GM23338 (cell line): Measurements from ENCODE around the gene NXPE4. TPM values are rescaled to one million over a fixed set of nuclear protein-coding genes. Genes with fewer than 3 reads are reported as not detected.

Experiments
- ATAC-seq: fragments of 200-7000 bp; cut with Tn5 transposase; 3 replicates; pipeline ENCODE4 v1.9.1; 2020
- DNase-seq: peaks from one replicate; pipeline ENCODE4 v3.0.0-alpha.2; 2015; ENCODE audit warnings: low spot score
- H2AFZ ChIP-seq: fragments of 200-600 bp; sonication (generic); 2 replicates; pipeline ENCODE4 v1.8.0; 2016; ENCODE audit warnings: antibody characterized with exemption, mild to moderate bottlenecking, moderate library complexity
- H3F3A ChIP-seq: fragments of 200-600 bp; sonication (generic); replicated peaks from 2 replicates; pipeline ENCODE4 v1.8.0; 2017; ENCODE audit warnings: antibody characterized with exemption, mixed run types, low read depth
- H3K27ac ChIP-seq: fragments of 200-600 bp; sonication (generic); 2 replicates; pipeline ENCODE4 v1.6.1; 2016; ENCODE audit warnings: low read depth
- H3K27me3 ChIP-seq: fragments of 200-600 bp; sonication (generic); 2 replicates; pipeline ENCODE4 v1.8.0; 2016; ENCODE audit warnings: mild to moderate bottlenecking, mixed run types, moderate library complexity; ENCODE audit not compliant: insufficient read depth
- H3K36me3 ChIP-seq: fragments of 200-600 bp; sonication (generic); 2 replicates; pipeline ENCODE4 v1.8.0; 2016; ENCODE audit warnings: mild to moderate bottlenecking; ENCODE audit not compliant: insufficient read depth
- H3K4me1 ChIP-seq: fragments of 200-600 bp; sonication (generic); 2 replicates; pipeline ENCODE4 v1.8.0; 2016; ENCODE audit warnings: mild to moderate bottlenecking, moderate library complexity; ENCODE audit not compliant: insufficient read depth
- H3K4me2 ChIP-seq: fragments of 200-600 bp; sonication (generic); 2 replicates; pipeline ENCODE4 v1.7.1; 2017; ENCODE audit warnings: mixed run types
- H3K4me3 ChIP-seq: fragments of 200-600 bp; sonication (generic); 2 replicates; pipeline ENCODE4 v1.6.1; 2016; ENCODE audit warnings: mixed run types
- H3K79me2 ChIP-seq: fragments of 200-600 bp; sonication (generic); replicated peaks from 2 replicates; pipeline ENCODE4 v1.8.0; 2017; ENCODE audit warnings: mild to moderate bottlenecking; ENCODE audit not compliant: insufficient read depth
- H3K9me2 ChIP-seq: fragments of 200-600 bp; sonication (generic); 2 replicates; pipeline ENCODE4 v1.8.0; 2017; ENCODE audit not compliant: insufficient read depth
- H4K20me1 ChIP-seq: fragments of 200-600 bp; sonication (generic); replicated peaks from 2 replicates; pipeline ENCODE4 v1.8.0; 2017; ENCODE audit warnings: mild to moderate bottlenecking; ENCODE audit not compliant: insufficient read depth
- H3K27ac Mint-ChIP-seq: 2 replicates; pipeline ENCODE4 v1.8.0; 2020; ENCODE audit warnings: inconsistent platforms, mild to moderate bottlenecking, moderate library complexity, mixed read lengths
- H3K27me3 Mint-ChIP-seq: 3 replicates; pipeline ENCODE4 v1.8.0; 2022; ENCODE audit warnings: low read depth, mild to moderate bottlenecking, moderate library complexity, mixed read lengths, inconsistent platforms; ENCODE audit not compliant: insufficient read depth, poor library complexity
- H3K36me3 Mint-ChIP-seq: 3 replicates; pipeline ENCODE4 v1.8.0; 2021; ENCODE audit warnings: low read depth, mild to moderate bottlenecking, inconsistent platforms, moderate library complexity, mixed read lengths
- H3K4me1 Mint-ChIP-seq: 3 replicates; pipeline ENCODE4 v1.8.0; 2020; ENCODE audit warnings: mild to moderate bottlenecking, inconsistent platforms, mixed read lengths
- H3K4me3 Mint-ChIP-seq: 3 replicates; pipeline ENCODE4 v1.8.0; 2021; ENCODE audit warnings: moderate library complexity, mild to moderate bottlenecking, inconsistent platforms, mixed read lengths
- H3K9me3 Mint-ChIP-seq: 3 replicates; pipeline ENCODE4 v1.8.0; 2020; ENCODE audit warnings: moderate library complexity, mild to moderate bottlenecking, inconsistent platforms, mixed read lengths
- CREB1 ChIP-seq: fragments of 250-450 bp; sonication (Bioruptor Pico); IDR thresholded peaks from 2 replicates; pipeline ENCODE4 v1.5.0; 2020; ENCODE audit warnings: low read depth, mild to moderate bottlenecking, moderate library complexity
- CTCF ChIP-seq, 2 experiments: fragments of 200-600 bp in 1 of 2; sonication (generic) in 1 of 2; conservative IDR thresholded peaks; 2 replicates each; pipeline versions ENCODE4 v1.5.1 to v1.6.1; 2016 to 2017; ENCODE audit warnings: antibody characterized with exemption in 2 of 2, low read depth in 2 of 2, mild to moderate bottlenecking in 2 of 2, moderate library complexity in 1 of 2
- ETS1 ChIP-seq: IDR thresholded peaks from 2 replicates; pipeline ENCODE4 v1.6.1; 2016; ENCODE audit warnings: antibody characterized with exemption
- EZH2 ChIP-seq: fragments of 200-600 bp; sonication (generic); IDR thresholded peaks from one replicate; pipeline ENCODE4 v1.8.0; 2017; ENCODE audit warnings: antibody characterized with exemption, mild to moderate bottlenecking, low read depth; ENCODE audit not compliant: unreplicated experiment
- EZH2phosphoT487 ChIP-seq: fragments of 200-600 bp; sonication (generic); IDR thresholded peaks from one replicate; pipeline ENCODE4 v1.8.1; 2018; ENCODE audit warnings: antibody characterized with exemption; ENCODE audit not compliant: unreplicated experiment
- JUNB ChIP-seq: IDR thresholded peaks from one replicate; pipeline ENCODE4 v1.6.1; 2016; ENCODE audit warnings: antibody characterized with exemption; ENCODE audit not compliant: unreplicated experiment
- NANOG ChIP-seq: IDR thresholded peaks from 2 replicates; pipeline ENCODE4 v1.6.1; 2016; ENCODE audit warnings: antibody characterized with exemption, borderline replicate concordance
- POLR2AphosphoS5 ChIP-seq: IDR thresholded peaks from 2 replicates; pipeline ENCODE4 v1.6.1; 2016; ENCODE audit warnings: antibody characterized with exemption, low read depth
- REST ChIP-seq: IDR thresholded peaks from one replicate; pipeline ENCODE4 v1.6.1; 2018; ENCODE audit warnings: antibody characterized with exemption; ENCODE audit not compliant: unreplicated experiment
- STAT1 ChIP-seq: IDR thresholded peaks from one replicate; pipeline ENCODE4 v1.6.1; 2016; ENCODE audit warnings: antibody characterized with exemption; ENCODE audit not compliant: unreplicated experiment
- ZNF114 ChIP-seq: fragments of 250-450 bp; sonication (Bioruptor Pico); IDR thresholded peaks from 2 replicates; pipeline ENCODE4 v1.5.0; 2020; ENCODE audit warnings: mild to moderate bottlenecking, moderate library complexity
- ZNF331 ChIP-seq: fragments of 250-450 bp; sonication (Bioruptor Pico); IDR thresholded peaks from 2 replicates; pipeline ENCODE4 v1.5.0; 2020; ENCODE audit warnings: low read depth, mild to moderate bottlenecking, moderate library complexity
- ZNF462 ChIP-seq: fragments of 250-450 bp; sonication (Bioruptor Pico); IDR thresholded peaks from 2 replicates; pipeline ENCODE4 v1.5.0; 2020; ENCODE audit warnings: mild to moderate bottlenecking, moderate library complexity
- polyA plus RNA-seq: library from polyadenylated mRNA; unstranded; fragments of >200 nt; fragmentation: Nextera tagmentation; extraction: Ambion mirVana; gene quantifications from 2 replicates; pipeline ENCODE4 v1.2.1, GENCODE V29; 2016
- total RNA-seq: library from RNA; depleted of rRNA; stranded (reverse); fragments of >200 nt; shearing (Covaris generic); gene quantifications from 2 replicates; pipeline ENCODE4 v1.2.3, GENCODE V29; 2014

Gene NXPE4
- total and polyA plus RNA-seq, 2 experiments from 2014 or later, result not detected

- Histone ChIP-seq H3K27ac (no peak overlapping the region), H2AFZ (no peak overlapping the region), H3K9me2 (peaks cover 7% of the 10 kb centered on the region; the same call in 1 of the 2 replicates), H3K36me3 (no peaks in the 10 kb centered on the region), H3K79me2 (no peaks in the 10 kb centered on the region), H3F3A (peaks cover 23% of the 10 kb centered on the region; the same call in 1 of the 2 replicates), H3K4me1 (no peaks in the 10 kb centered on the region), H4K20me1 (no peaks in the 10 kb centered on the region), H3K4me2 (no peak overlapping the region), H3K27me3 (no peaks in the 10 kb centered on the region), H3K4me3 (no peak overlapping the region)
- H3K4me1 Mint-ChIP-seq, result no peaks in the 10 kb centered on the region
- no peak for DNase-seq
- H3K27me3 Mint-ChIP-seq, result no peaks in the 10 kb centered on the region
- no peak overlapping the region for H3K27ac Mint-ChIP-seq
- no peak for TF ChIP-seq STAT1
- no peak for TF ChIP-seq REST
- no peak for TF ChIP-seq EZH2phosphoT487
- no peak for TF ChIP-seq CTCF (conservative IDR thresholded peaks at IDR 0.05; ENCODE audit: low read depth in 2 of 2)
- no peak for TF ChIP-seq JUNB
- no peak for TF ChIP-seq POLR2AphosphoS5
- TF ChIP-seq NANOG, result no peak
- TF ChIP-seq EZH2, result no peak
- no peak for TF ChIP-seq ZNF462 (CRISPR knock-in tag)
- no peak for TF ChIP-seq ETS1
- no peak for TF ChIP-seq CREB1 (CRISPR knock-in tag)
- no peak for TF ChIP-seq ZNF331
- TF ChIP-seq ZNF114, result no peak
- H3K36me3 Mint-ChIP-seq, result peaks cover 7% of the 10 kb centered on the region; the same call in 2 of the 3 replicates
- no peak overlapping the region for H3K4me3 Mint-ChIP-seq
- peaks cover 59% of the 10 kb centered on the region for H3K9me3 Mint-ChIP-seq
- no peak for ATAC-seq
Observed at GRCh38 chr11:114617157-114618124, 21.9 kb upstream of the NXPE4 start.
